Body of pancreas (tissue), 4 donors: ENCODE data around the gene DGKG. TPM values are rescaled to one million over a fixed set of nuclear protein-coding genes. Genes with fewer than 3 reads are reported as not detected.

Experiments used
- ATAC-seq: fragments of 150-250 bp; one replicate; pipeline ENCODE4 v1.9.1; 2016
- DNase-seq, 4 donors: peaks; one replicate each; pipeline ENCODE4 v3.0.0-alpha.2; 2019
- H3K27ac ChIP-seq, 4 donors: fragments of 200-600 bp; sonication (generic); 1 replicate in 3 of 4; 2 replicates in 1 of 4; pipeline versions ENCODE4 v1.5.1 to v1.6.1; 2016 to 2019; ENCODE audit warnings: mild to moderate bottlenecking in 1 of 4, mixed read lengths in 1 of 4, moderate library complexity in 1 of 4
- H3K27me3 ChIP-seq, 2 donors: fragments of 200-600 bp; sonication (generic); one replicate each; pipeline ENCODE4 v1.6.0; 2016; ENCODE audit warnings: mild to moderate bottlenecking in 1 of 2
- H3K36me3 ChIP-seq, 2 donors: fragments of 200-600 bp; sonication (generic); replicated peaks in 1 of 2; 2 replicates each; pipeline ENCODE4 v1.5.1; 2016; ENCODE audit warnings: low read depth in 2 of 2; ENCODE audit not compliant: insufficient read depth in 1 of 2
- H3K4me1 ChIP-seq: fragments of 200-600 bp; sonication (generic); one replicate; pipeline ENCODE4 v1.6.0; 2016
- H3K4me3 ChIP-seq, 2 donors: fragments of 200-600 bp; sonication (generic); 1 replicate in 1 of 2; 2 replicates in 1 of 2; pipeline ENCODE4 v1.5.1; 2016 to 2019
- H3K9me3 ChIP-seq, 3 donors: fragments of 200-600 bp; sonication (generic); 1 replicate in 2 of 3; 2 replicates in 1 of 3; pipeline ENCODE4 v1.5.1; 2016
- CTCF ChIP-seq, 7 experiments: fragments of 450-650 bp in 4 of 7; fragments of 200-600 bp in 3 of 7; sonication (generic) in 3 of 7; IDR thresholded peaks; one replicate each; pipeline ENCODE4 v1.5.1; 2016 to 2019; ENCODE audit warnings: antibody characterized with exemption in 7 of 7
- POLR2A ChIP-seq, 3 donors: fragments of 450-650 bp; IDR thresholded peaks; one replicate each; pipeline ENCODE4 v1.6.1; 2016; ENCODE audit warnings: antibody characterized with exemption in 3 of 3, mild to moderate bottlenecking in 2 of 3
- WGBS, 2 donors: methylation state at CpG; one replicate each; pipeline ENCODE4 v1.1.5; 2017; 5-methylcytosine and 5-hydroxymethylcytosine counted together
- intact Hi-C: fragments of 100-400 bp; cut with DNase I; formaldehyde crosslinking; loops from one replicate; pipeline ENCODE4 v1.15.1; 2023
- total RNA-seq, 2 donors: library from RNA; depleted of rRNA; stranded (reverse); fragments of >200 nt; gene quantifications; one replicate each; pipeline ENCODE4 v1.1.0, GENCODE V29; 2016

DGKG gene
- total RNA-seq, 2 donors from 2014 or later, result 0.78 to 16.2 TPM

GRCh38 chr3:186182850-186183249 is 179.2 kb downstream of the DGKG start:
- intact Hi-C loops, result no loop called here
- WGBS, 2 donors, result 70 to 77% methylated on average over 6 of the region's 6 CpGs

GRCh38 chr3:186181901-186182300 is 180.1 kb downstream of the DGKG start:
- intact Hi-C loops, result no loop called here
- DNase-seq, result peak in 2 of 4 donors; percentile 35 to 37

More at GRCh38 chr3:186182850-186183249, 179.2 kb downstream of the DGKG start:
- H3K4me1 ChIP-seq, result no peaks in the 10 kb centered on the region
- DNase-seq, result peak in 1 of 4 donors; percentile 14
- ATAC-seq, result no peak
- H3K27me3 ChIP-seq, result no peaks in the 10 kb centered on the region
- no peak overlapping the region for H3K27ac ChIP-seq
- H3K36me3 ChIP-seq, result no peaks in the 10 kb centered on the region
- no peak overlapping the region for H3K4me3 ChIP-seq
- H3K9me3 ChIP-seq, result no peaks in the 10 kb centered on the region
- TF ChIP-seq POLR2A (IDR thresholded peaks at IDR 0.05) (no peak), CTCF (IDR thresholded peaks at IDR 0.05) (no peak)

GRCh38 chr3:186180891-186181481 is 181.0 kb downstream of the DGKG start:
- intact Hi-C loops, result no loop called here
- 74 to 76% methylated on average over 6 of the region's 6 CpGs for WGBS, 2 donors

More at GRCh38 chr3:186181901-186182300, 180.1 kb downstream of the DGKG start:
- H3K4me3 ChIP-seq, result no peak overlapping the region
- H3K9me3 ChIP-seq, result no peaks in the 10 kb centered on the region
- TF ChIP-seq CTCF (IDR thresholded peaks at IDR 0.05), result no peak
- no peak for TF ChIP-seq POLR2A (IDR thresholded peaks at IDR 0.05)
- H3K36me3 ChIP-seq, result no peaks in the 10 kb centered on the region
- peaks cover 4% of the 10 kb centered on the region for H3K4me1 ChIP-seq
- H3K27me3 ChIP-seq, result no peaks in the 10 kb centered on the region
- H3K27ac ChIP-seq, result no peak overlapping the region
- 67 to 81% methylated on average over 2 of the region's 2 CpGs for WGBS, 2 donors
- ATAC-seq, result no peak

GRCh38 chr3:186180151-186180550 is 181.9 kb downstream of the DGKG start:
- 79 to 83% methylated on average over 5 of the region's 5 CpGs for WGBS, 2 donors
- Histone ChIP-seq H3K27ac (no peak overlapping the region), H3K4me1 (peaks cover 14% of the 10 kb centered on the region), H3K9me3 (no peaks in the 10 kb centered on the region), H3K36me3 (no peaks in the 10 kb centered on the region), H3K4me3 (no peak overlapping the region), H3K27me3 (no peaks in the 10 kb centered on the region)
- ATAC-seq (no peak), DNase-seq (no peak)
- TF ChIP-seq POLR2A (IDR thresholded peaks at IDR 0.05) (no peak), CTCF (IDR thresholded peaks at IDR 0.05) (no peak)
- intact Hi-C loops, result no loop called here

More at GRCh38 chr3:186180891-186181481, 181.0 kb downstream of the DGKG start:
- no peaks in the 10 kb centered on the region for H3K36me3 ChIP-seq
- no peak overlapping the region for H3K27ac ChIP-seq
- no peak overlapping the region for H3K4me3 ChIP-seq
- ATAC-seq (no peak), DNase-seq (no peak)
- no peaks in the 10 kb centered on the region for H3K27me3 ChIP-seq
- TF ChIP-seq POLR2A (IDR thresholded peaks at IDR 0.05) (no peak), CTCF (IDR thresholded peaks at IDR 0.05) (no peak)
- peaks cover 12% of the 10 kb centered on the region for H3K4me1 ChIP-seq
- no peaks in the 10 kb centered on the region for H3K9me3 ChIP-seq

GRCh38 chr3:186178412-186178811 is 183.6 kb downstream of the DGKG start:
- no peak overlapping the region for H3K27ac ChIP-seq
- H3K36me3 ChIP-seq, result no peaks in the 10 kb centered on the region
- WGBS, 2 donors, result 96 to 97% methylated on average over 4 of the region's 4 CpGs
- TF ChIP-seq CTCF (IDR thresholded peaks at IDR 0.05), result no peak
- no peak for TF ChIP-seq POLR2A (IDR thresholded peaks at IDR 0.05)
- no peaks in the 10 kb centered on the region for H3K9me3 ChIP-seq
- H3K27me3 ChIP-seq, result no peaks in the 10 kb centered on the region
- H3K4me3 ChIP-seq, result no peak overlapping the region
- ATAC-seq (no peak), DNase-seq (no peak)
- H3K4me1 ChIP-seq, result peaks cover 14% of the 10 kb centered on the region
- intact Hi-C loops, result no loop called here
